Stomach (tissue), 4 donors: ENCODE data around the gene SESTD1.

ENCODE experiments used
- POLR2A ChIP-seq, 4 donors: fragments of 450-650 bp; IDR thresholded peaks; one replicate each; pipeline ENCODE4 v1.6.1; 2016; ENCODE audit warnings: antibody characterized with exemption in 4 of 4, control low read depth in 2 of 4, mild to moderate bottlenecking in 1 of 4, moderate library complexity in 1 of 4
- TF ChIP-seq, protein P1 (sequence below), 7 experiments: fragments of 450-650 bp in 4 of 7; fragments of 200-600 bp in 3 of 7; sonication (generic) in 3 of 7; IDR thresholded peaks; one replicate each; pipeline ENCODE4 v1.5.1; 2016 to 2019; ENCODE audit warnings: antibody characterized with exemption in 7 of 7, control low read depth in 2 of 7, mild to moderate bottlenecking in 1 of 7

- TF ChIP-seq POLR2A (IDR thresholded peaks at IDR 0.05) = no peak
- TF ChIP-seq, protein P1, sequence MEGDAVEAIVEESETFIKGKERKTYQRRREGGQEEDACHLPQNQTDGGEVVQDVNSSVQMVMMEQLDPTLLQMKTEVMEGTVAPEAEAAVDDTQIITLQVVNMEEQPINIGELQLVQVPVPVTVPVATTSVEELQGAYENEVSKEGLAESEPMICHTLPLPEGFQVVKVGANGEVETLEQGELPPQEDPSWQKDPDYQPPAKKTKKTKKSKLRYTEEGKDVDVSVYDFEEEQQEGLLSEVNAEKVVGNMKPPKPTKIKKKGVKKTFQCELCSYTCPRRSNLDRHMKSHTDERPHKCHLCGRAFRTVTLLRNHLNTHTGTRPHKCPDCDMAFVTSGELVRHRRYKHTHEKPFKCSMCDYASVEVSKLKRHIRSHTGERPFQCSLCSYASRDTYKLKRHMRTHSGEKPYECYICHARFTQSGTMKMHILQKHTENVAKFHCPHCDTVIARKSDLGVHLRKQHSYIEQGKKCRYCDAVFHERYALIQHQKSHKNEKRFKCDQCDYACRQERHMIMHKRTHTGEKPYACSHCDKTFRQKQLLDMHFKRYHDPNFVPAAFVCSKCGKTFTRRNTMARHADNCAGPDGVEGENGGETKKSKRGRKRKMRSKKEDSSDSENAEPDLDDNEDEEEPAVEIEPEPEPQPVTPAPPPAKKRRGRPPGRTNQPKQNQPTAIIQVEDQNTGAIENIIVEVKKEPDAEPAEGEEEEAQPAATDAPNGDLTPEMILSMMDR (IDR thresholded peaks at IDR 0.05) = no peak
These were observed 158.3 kb downstream of the SESTD1 start for GRCh38 chr2:179106342-179106675.
